Stimulated activated CD4-positive, alpha-beta T cell treated with anti-CD3 and anti-CD28 coated beads, Interleukin-2, amount 100 ng/mL, for 4 hours (primary cell): ENCODE results near the gene SPSB3.
"Not testable (repeated sequence)": the region's sequence is repeated elsewhere in the genome, so short reads cannot be mapped to it uniquely, and the experiment has no call there.

ENCODE experiments used
- DNase-seq: peaks from one replicate; pipeline ENCODE4 v3.0.0-alpha.2; 2020; ENCODE audit warnings: low read depth

The SPSB3 gene

DNA sequence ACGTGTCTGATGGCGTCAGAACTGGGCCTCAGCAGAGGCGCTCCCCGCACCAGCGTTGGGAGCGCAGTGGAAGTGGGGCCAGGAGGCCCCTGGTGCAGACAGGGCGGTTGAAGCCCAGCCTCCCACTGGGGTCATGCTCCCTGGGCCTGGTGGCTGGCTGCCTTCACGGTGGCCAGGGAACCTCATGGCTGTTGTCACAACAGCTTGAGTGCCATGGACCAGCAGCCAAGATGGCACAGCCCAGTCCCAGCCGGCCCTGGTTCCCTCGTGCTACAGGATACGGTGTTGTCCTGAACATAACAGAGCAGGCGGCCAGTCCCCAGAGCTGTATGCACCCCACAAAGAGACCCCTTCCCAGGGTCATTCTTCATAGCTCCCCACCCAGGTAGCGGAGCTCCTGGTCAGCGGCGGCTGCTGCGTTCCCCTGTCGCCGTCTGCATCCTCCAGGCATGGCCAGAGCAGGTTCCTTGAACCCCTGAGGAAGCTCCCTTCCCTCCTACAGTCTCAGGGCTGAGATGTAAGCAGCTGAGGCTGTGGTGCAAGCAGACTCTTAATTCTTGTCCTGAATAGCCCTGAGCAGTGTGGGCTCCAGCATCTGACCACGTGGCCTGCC lies 40.7 kb downstream of the SPSB3 start:
- no peak for DNase-seq

DNA sequence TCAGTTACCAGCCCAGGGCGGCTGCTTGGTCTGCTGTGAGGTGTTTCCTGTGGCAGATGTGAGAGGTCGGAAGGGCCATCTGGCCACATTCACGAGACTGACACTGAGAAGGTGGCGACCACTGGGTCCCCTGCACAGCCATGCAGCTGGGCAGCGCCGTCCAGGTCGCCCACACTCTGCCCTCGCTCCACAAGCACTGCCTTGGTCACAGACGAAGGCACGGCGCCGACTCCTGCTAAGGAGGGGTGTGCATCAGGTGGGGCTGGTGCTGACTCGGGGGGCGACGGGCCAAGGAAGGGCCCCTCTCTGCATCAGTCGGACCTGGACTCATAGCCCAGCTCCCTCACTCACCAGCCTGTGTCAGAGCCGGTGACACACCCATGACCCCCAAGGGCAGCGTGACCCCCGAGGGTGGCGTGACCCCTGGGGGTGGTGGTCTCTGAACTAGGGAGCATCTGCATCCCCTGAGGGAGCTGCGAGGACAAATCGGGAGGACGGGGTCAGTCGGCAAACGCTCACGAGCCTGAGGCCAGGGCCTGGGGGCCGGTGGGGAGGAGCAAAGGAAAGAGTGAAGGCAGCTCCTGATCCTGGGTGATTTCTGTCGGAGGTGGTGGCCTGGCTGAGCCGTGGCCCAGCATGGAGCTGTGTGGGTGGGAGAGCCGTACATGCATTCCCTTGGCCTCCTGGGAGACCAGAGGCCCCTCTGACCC lies 41.4 kb downstream of the SPSB3 start:
- no peak for DNase-seq

DNA sequence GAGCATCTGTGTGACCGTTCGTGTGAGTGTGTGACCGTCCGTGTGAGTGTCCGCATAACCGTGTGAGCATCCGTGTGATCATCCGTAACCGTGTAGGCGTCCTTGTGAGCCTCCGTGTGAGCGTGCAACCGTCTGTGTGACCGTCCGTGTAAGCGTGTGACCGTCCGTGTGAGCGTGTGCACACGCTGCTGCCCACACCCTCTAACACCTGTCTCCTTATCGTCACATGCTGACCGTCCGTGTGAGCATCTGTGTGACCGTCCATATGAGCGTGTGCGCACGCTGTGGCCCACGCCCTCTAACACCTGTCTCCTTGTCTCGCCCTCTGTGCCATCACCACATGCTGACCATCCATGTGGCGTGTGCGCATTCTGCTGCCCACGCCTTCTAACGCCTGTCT lies 42.1 kb downstream of the SPSB3 start:
- DNase-seq, result no peak

DNA sequence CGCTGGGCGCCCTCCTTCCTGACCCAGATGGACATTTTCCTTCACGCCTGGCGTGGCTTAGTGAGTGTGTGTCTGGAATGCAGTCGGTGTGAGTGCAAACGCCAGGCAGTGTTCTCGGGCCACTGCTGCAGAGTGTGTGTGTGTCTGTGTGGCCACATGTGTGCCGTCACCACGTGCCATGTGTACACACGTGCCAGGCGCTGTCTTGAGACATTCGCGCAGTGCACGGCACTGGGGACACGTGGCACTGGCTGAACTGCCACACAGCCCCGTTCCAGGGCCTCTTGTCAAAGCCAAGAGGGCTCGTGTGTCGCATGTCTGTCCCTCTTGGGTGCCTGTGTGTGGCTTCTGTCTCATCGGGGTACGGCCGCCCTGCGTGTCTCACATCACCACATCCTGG lies 47.6 kb downstream of the SPSB3 start:
- DNase-seq, result no peak

DNA sequence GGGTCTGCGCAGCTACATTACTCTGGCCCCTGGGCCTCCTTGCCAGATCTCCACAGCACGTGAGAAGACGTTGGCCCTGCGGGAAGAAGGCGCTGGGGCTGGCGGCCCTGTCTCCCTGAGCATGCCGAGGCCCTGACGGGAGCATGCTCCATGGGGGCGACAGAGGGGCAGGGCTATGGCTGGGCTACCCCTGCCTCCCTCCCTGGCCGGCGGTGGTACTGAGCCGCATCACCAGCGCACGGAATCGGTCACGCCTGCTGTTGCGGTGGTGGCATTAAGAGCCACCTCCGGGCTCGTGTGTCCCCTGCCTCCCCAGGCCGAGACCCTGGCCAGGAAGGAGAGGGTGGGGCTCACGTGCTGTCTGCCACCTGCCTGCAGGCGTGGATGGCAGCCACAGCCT lies 48.2 kb downstream of the SPSB3 start:
- DNase-seq, result no peak

DNA sequence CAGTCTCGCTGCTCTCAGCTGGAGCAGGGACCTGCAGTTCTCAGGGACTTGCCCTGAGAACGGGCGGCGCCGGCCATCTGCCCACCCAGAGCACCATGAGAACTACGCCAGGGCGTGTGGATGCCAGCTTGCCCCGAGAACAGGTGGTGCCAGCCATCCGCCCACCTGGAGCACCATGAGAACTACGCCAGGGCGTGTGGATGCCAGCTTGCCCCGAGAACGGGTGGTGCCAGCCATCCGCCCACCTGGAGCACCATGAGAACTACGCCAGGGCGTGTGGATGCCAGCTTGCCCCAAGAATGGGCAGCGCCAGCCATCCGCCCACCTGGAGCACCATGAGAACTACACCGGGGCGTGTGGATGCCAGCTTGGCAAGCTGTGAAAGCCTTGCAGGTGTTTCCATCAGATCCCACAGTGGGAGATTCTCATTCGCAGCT lies 49.8 kb downstream of the SPSB3 start:
- not testable (repeated sequence) for DNase-seq

DNA sequence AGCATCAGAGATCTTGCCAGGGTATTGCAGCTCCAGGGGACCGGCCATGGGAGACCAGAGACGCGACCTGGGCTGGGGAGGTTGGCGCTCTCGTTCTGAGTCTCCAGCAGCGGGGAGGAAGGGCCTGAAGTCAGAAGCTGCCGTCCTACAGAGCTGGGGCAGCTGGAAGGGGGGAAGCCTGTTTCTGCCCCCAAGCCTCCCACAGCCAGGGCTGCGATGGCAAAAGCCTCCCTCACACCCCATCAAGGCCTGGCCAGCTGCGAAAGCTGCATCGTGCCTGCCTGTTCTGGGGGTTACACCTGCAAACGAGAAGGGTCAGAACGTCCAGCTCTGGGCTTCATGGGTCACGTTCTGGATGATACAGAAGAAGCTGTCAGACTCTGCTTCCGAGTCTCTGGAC lies 50.3 kb downstream of the SPSB3 start:
- no peak for DNase-seq

DNA sequence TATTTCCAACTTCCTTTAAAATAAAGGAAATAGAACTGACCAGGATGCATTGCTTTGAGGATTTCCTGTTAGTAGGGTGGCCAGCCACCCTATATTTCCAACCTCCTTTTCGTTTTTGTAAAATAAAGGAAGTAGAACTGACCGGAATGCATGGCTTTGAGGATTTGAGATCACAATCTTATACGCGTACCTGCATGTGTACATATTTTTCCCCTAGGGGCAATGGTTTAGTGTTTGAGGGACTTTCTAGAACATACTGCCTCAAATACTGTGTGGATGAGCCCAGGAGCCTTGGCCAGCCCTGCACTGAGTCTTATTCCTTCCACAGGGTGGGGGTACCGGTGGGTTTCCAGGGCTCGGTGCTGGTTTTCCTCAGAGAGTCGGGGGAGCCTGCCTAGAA lies 50.8 kb downstream of the SPSB3 start:
- no peak for DNase-seq

DNA sequence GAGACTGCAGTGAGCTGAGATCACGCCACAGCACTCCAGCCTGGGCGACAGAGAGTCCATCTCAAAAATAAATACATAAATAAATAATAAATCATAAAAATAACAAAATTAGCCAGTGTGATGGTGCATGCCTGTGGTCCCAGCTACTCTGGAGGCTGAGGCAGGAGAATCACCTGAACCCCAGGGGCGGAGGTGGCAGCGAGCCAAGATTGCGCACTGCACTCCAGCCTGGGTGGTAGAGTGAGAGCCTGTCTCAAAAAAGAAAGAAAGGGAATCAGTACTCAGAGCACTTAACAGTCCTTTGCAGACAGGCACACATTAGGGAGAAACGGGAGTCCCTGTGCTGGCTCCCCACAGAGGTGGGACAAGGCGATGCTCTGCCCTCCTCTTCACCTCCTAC lies 51.3 kb downstream of the SPSB3 start:
- DNase-seq, result no peak

DNA sequence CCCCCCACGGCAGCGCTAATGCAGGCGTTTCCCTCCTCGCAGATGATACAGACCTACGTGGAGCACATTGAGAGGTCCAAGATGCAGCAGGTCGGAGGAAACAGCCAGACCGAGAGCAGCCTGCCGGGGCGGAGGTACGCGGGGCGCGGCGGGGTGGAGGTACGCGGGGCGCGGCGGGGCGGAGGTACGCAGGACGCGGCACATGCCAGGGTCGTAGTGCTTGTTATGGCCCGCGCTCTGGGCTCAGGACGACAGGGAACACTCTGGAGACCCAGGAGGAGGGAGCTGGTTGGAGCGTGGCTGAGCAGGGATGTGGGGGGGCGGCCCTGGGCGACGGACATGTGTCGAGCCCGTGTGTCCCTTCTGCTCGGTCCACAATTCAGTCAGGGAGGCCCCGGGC lies 52.9 kb downstream of the SPSB3 start:
- DNase-seq, result no peak

DNA sequence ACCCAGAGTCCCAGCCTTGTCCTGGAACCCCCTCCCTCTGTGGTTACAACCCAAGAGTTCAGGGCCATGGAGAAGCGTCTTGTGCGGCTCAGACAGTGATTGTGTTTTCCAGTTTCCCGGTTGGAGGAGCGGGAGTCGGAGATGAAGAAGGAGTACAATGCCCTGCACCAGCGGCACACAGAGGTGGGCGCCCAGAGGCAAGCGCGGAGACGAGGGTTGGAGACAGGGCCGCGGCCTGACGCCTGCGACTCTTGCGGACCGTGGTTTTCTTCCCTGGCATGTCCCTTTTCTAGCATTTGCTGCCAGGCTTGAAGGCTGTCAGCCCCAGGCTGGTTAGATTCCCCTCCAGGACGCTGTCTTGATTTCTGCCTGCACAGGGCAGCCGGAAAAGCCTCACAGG lies 53.3 kb downstream of the SPSB3 start:
- no peak for DNase-seq

DNA sequence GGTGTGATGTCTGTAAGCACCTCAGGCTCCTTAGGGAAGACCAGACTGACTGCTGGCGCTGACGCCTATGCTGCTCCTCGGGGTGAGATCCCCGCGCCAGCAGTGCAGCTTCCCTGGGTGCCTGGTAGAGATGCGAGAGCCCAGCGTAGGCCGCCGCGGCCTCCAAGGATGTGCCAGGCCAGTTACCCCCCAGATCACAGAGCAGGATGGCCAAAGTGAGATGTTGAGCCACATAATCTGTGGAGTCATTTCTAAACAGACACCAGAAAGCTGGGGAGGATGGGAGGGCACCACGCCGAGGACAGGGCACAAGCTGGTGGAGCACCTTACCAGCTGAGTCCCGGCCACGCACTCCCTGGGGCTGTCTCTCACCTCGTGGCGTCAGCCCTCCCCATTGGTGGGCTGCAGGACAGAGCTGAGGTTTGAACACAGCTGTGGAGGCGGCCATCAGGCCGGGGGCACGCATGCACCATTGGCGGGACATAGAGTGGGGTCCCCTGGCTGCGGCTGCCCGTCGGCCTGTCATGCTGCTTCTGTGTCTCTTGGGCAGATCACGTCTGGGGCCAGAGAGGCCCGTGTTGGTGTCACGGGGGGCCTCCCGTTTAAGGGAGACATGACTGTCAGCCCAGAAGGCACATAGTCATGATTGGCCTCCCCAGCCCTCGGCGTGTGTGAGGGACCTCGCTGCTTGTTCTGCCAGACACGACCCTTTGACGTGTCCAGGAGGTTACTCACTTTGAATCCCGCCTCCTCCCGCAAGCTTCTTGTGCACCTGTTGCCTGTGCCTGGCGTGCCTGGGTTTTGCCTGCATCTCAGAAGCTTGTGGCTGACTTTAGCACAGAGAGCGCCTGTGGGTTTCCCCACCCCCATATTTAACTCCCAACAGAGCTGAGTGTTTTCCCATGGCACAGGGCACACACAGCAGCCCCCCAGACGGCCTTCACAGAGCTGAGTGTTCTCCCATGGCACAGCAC lies 54.4 kb downstream of the SPSB3 start:
- no peak for DNase-seq
